NCI-H146 treated with DMSO at 0.1 percent for 48 hours (cell line): Measurements from ENCODE around the gene NCAPG.

Experiments
- DNase-seq: peaks from one replicate; lab custom pipeline; 2025; ENCODE audit not compliant: unreplicated experiment; lab: John Stamatoyannopoulos, UW

NCAPG gene

DNA sequence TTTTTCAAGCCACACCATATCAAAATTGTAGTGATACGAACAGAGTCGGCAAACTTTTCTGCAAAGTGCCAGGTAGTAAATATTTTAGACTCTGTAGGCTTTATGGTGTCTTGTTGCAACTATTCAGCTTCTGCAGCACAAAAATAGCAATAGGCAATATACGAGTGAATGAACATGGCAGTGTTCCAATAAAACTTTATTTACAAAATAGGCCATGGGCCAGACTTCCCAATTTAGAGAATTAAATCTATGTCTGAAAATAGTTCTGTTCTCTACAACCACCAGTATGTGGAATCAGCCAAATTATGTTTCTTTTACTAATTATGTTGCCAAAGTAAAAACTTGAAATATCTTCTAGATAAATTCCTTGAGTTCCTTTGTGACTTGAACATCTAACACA is 56.5 kb downstream of the NCAPG start:
- DNase-seq: no peak

DNA sequence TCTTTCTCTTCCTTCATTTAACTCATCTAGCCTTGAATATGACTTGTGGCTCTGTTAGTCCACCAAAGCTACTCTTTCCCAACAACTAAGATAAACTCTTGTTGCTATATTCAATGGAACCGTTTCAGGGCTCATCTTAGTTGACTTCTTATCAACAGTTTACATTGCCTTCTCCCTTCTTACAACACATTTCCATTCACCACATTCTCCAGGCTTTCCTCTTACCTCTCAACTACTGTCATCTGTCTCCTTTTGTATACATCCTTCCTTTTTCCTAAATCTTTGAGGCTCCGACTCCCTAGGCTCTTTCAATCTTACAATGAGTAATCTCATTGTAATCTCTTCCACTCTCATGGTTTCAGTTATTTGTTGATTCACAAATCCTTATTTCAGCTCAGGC is 58.5 kb downstream of the NCAPG start:
- no peak for DNase-seq

DNA sequence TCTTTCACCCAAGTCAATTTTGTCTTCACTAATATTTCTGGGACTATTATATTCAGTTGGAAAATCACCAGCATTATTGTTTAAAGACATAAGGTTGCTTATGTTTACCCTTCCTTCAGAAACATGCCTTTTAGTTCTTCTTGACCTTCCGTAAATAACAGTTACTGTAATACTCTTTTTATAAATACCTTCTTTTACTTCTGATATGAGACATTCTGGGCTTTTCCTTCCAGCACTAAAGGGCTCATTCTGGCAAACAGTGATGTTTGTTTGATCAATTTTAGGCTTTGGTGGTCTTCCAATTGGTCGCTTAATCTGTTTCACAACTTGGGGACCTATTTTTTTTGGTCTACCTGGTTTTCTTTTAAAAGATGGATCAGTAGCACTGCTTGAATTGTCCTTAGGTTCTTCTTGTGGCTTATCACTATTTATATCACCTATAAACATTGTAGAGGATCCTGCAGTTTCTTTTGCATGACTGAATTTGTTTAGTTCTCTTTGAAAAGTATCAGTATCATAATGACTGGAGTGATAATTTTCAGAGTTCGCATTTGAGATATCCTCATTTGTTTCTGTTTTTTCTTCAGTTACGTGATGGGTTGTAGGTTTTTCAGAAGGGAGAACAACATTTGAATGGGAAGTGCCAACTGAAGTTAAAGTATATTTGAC is 64.8 kb downstream of the NCAPG start:
- no peak for DNase-seq

DNA sequence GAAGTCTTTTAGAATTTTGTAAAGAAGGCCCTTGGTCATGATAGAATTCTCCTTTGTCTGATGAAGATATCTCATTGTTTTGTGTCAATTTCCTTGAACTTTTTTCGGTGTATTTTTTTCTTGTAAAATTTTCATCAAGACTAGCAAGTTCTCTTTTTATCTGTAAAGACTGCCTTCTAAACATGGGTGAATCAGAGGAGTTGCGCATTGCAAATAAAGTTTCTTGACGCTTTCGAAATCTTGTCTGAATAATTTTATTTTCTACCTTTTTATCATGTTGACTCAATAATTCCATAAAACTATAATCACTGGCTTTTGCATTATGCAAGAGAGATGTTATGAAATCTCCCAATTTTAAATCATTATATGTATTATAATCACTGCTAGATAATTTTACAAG is 66.2 kb downstream of the NCAPG start:
- DNase-seq: no peak

DNA sequence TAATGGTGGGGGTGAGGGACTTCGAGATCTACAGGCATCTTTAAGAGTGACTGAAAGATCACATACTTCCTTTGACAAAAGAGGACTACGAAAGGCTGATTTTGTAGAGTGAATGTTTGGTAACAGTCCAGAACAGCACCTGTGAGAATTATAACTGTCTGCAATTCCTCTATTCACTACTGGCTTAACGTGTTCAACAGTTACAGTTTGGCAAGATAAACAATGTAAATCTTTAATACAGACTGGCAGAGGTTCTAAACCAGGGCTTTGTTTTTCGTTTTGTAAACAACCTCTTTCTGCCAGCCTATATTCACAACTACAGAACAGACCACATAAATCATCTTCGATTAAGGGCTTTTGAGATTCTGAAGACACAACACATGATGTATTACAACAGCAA is 66.9 kb downstream of the NCAPG start:
- DNase-seq: no peak

DNA sequence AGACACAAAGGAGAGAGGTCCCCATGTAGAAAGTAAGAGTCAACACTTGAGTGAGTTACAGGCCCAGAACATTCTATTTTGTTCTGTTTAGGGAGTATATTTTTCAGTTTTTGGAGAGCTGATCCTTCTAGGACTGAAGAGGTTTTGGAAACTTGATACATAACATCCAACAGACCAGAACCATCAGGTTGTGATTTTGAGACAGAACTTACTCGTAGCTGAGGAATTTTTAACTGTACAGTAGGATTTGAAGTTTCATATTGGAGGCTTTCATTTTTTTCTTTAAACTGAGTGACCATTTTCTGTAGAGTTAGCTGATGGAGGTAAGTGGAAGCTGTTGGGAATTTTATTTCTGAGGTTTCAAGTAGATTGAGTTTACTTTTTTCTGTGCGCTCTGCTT is 73.3 kb downstream of the NCAPG start:
- DNase-seq: no peak

DNA sequence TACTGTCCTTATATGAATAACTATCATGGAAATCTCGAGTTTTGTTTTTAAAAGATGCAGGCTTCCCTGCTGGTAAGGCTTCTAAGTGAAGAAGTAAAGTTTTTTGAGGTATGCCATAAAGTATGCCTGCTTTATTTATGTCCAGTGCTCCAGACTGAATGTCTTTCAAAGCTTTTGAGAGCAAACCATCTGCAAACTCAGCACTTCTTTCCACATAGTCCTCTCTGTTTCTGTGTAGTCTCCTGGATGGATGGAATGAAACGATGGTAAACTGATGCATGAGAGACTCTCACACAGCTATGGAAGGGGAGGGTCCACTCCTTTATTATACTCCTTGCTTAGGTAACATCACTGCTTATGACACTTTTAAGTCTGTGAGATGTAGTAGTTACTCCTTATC is 73.7 kb downstream of the NCAPG start:
- no peak for DNase-seq

DNA sequence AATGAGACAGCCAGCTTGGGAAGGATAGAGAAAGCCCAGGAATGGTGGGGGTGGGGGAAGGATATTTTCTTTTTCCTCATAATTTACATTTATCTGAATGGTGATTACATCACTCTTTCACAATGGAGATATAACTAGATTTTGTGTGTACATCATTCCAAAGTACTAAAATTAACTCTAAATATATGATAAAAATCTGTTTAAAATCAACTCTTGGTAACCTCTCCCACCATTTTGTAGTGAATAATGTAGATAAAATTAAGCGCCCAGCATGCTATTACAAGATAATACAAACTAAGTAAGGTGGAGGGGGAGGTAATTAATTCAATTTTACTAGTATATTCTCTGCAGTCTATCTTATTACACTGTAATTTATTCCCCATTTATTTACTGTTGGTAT is 78.9 kb downstream of the NCAPG start:
- DNase-seq: no peak

DNA sequence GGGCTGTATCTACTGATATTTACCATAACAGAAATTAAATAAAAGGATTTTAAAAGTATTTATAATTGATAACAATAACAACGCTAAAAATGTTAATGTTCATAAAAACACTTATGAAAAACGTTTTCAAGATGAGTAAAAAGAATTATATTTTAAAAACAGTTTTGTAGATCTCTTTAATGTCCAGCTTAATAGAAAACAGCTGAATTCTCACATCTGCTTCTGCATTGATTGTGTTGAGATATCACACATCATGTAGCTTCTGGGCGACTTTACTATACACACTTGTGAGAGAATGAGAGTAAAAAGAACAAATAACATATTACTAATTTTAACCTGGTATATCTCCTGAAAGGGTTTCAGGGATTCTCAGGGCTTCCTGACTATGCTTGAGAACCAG is 83.6 kb downstream of the NCAPG start:
- DNase-seq: no peak
